AG10803 (cell line): ENCODE results near the gene WNT10A.

ENCODE experiments used
- DNase-seq: peaks from one replicate; pipeline ENCODE4 v3.0.0; 2010; ENCODE audit warnings: low read depth
- H3K4me3 ChIP-seq: 2 replicates; pipeline ENCODE4 v1.5.1; 2011; ENCODE audit warnings: mild to moderate bottlenecking, low read length, control low read depth
- TF ChIP-seq, protein P1 (sequence below): conservative IDR thresholded peaks from 2 replicates; pipeline ENCODE4 v1.5.1; 2011; ENCODE audit warnings: mild to moderate bottlenecking, low read length, control low read depth, inconsistent platforms

The WNT10A gene

DNA sequence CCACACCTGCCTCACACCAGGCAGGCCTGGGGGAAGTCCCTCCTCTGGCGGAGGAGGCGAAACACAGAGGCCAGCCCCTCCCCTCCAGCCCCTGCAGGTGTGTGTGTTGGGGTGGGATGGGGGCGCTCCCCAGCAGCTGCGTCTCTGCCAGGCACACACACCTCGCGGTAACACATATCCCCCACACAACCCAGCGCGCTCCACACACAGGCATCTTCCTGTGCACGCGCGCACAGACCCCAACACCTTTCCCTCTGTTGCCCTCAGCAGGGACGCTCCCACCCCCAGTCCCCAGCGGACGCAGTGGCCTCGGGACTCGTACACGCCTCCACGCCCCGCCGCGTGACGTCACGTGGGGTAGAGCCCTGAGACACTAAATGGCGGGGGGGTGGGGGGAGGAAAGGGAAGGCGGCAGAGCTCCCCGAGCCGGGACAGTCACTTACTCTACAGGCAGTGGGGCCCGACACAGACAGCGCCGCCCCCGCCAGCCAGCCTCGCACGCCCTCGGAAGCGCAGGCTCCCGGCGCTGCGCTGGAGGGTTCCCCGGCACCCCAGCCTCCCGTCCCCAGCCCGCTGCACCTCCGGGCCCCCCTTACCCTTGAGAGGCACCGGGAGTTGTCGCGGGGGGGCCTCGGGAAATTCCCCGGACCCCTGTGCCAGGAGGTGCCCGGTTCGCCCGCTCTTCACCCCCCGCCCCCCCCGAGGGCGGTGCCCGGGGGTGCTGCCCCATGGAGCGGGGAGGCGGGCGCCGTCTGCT is at the start of gene WNT10A:
Gene WNT10A (plus strand): TSS at position 751 of the 757 bp plus-strand sequence. CDS start 144 bp downstream, outside the sequence.
- no peak within 1 kb of the TSS for H3K4me3 ChIP-seq
- TF ChIP-seq, protein P1, sequence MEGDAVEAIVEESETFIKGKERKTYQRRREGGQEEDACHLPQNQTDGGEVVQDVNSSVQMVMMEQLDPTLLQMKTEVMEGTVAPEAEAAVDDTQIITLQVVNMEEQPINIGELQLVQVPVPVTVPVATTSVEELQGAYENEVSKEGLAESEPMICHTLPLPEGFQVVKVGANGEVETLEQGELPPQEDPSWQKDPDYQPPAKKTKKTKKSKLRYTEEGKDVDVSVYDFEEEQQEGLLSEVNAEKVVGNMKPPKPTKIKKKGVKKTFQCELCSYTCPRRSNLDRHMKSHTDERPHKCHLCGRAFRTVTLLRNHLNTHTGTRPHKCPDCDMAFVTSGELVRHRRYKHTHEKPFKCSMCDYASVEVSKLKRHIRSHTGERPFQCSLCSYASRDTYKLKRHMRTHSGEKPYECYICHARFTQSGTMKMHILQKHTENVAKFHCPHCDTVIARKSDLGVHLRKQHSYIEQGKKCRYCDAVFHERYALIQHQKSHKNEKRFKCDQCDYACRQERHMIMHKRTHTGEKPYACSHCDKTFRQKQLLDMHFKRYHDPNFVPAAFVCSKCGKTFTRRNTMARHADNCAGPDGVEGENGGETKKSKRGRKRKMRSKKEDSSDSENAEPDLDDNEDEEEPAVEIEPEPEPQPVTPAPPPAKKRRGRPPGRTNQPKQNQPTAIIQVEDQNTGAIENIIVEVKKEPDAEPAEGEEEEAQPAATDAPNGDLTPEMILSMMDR = no peak
- DNase-seq = no peak

DNA sequence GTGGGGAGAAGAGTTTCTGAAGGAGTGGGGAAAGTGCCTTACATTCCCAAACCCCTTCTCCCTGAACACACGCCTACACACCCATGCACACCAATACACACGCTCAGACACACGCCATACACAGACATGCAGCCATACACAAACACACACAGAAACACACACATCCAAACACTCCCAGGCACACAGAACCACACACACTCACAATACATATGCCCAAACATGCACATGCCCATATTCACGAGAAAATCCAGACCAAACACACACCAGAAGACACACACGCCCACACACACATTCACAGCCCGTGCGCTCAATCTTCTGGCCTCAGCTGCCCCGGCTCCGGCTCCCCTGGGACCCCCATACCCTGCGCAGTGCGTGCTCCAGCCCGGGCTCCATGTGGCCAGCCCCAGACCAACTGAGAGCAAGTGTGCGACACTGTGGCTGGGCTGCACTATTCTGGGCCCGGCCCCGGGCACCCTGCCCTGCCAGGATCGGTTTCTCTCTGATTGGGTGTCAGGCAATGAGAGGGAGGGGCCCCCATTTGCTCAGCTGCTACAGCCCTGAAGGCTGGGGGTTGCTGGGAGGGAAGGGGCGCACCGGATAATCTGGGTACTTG is 49.2 kb upstream of the WNT10A start, which contains the start of gene PRKAG3:
Gene PRKAG3 (minus strand): TSS at position 426 of the 613 bp plus-strand sequence.
- TF ChIP-seq, protein P1 = no peak
- no peak for DNase-seq
- no peak within 1 kb of the TSS for H3K4me3 ChIP-seq

DNA sequence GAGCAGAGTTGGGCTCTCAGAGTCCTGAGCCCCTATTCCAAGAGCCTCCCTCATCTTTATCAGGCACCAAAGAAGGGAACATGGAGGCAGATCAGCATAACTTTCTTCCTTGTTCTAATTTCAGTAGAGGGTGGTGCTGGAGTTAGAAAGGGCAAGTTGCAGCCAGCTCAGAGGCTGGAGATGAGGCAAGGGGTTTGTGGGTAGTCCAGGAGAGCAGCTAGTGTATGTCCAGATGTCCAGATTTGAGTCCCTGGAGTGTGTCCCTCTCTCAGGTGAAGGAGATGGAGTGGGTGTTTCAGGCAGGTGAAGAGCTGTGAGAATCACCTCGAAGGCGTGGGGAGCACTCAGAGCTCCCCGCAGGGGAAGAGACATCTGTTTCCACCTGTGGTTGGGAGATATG is 48.6 kb upstream of the WNT10A start:
- TF ChIP-seq, protein P1 = no peak
- H3K4me3 ChIP-seq = no peak overlapping the region
- peak; percentile 5 for DNase-seq

DNA sequence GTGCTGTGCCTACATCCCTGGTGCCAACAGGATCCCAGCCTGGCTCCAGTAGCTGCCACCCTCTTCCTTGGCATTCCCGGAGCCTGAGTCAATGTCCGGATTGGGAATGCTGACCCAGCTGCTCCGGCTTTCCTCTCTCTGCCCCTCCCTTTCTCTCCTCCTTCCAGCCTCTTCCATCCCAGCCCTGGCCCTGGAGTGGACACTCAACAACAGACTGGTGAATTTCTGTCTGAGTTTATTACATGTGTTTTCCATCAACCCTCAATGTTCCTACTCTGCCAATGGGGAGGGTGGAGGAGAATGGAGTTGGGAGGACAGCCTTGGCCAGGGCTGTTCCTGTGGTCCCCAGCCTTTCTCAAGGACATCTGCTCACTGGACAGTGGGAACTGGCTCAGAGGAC is 48.1 kb upstream of the WNT10A start:
- TF ChIP-seq, protein P1 = no peak
- peak; percentile 61 for DNase-seq

DNA sequence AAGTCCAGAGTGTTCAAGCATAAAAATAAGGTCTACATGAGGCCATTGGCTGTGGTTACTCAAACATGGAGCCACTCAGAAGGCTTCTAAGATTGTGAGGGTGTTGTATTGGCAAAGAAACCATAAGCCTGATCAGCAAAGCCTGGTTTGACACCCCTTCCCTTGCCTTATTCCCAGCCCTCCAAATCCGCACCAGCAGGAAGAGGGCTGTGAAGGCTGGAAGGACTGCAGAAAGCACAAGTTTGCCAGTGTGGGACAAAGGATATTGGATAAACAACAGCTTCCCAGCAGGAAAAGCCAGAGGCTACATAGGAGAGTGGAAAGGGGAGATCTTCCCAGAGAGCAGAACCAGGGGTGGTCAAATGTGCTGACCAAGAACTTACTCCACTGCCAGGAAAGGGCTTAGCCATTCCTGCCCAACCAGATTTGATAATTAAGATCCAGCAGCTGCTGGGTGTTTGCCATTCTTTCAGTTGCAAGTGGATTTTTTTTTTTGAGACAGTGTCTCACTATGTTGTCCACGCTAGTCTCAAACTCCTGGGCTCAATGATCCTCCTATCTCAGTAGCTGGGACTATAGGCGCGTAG is 47.5 kb upstream of the WNT10A start:
- H3K4me3 ChIP-seq = no peak overlapping the region
- TF ChIP-seq, protein P1 = no peak
- peak; percentile 4 for DNase-seq

More for the DNA sequence above, 48.1 kb upstream of the WNT10A start:
- H3K4me3 ChIP-seq = no peak overlapping the region

DNA sequence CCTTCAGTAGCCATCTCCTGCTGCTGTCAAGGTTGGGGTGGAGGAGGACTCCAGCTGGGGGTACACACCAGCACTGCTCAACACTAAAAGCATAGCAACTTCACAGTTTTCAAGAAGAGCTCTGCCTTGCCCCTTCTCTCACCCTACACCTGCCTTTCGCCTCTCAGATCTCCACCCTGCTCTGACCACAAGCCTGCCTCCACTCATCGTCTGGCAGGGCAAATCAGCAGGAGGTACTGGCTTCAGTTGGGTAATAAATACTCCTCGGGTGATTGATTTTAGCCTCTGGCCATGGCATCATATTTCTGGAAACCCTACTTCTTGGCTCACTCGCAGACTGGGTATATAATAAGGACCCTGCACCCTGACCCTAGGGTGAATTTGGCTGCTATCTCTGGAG is 46.0 kb upstream of the WNT10A start:
- TF ChIP-seq, protein P1 = no peak
- H3K4me3 ChIP-seq = no peak overlapping the region
- no peak for DNase-seq
